LoVo (cell line): ENCODE measurements around the gene XRCC4.
A peak's percentile ranks its signal among the peaks of the same experiment; 100 is the strongest.
"Not testable (repeated sequence)": the region's sequence is repeated elsewhere in the genome, so short reads cannot be mapped to it uniquely, and the experiment has no call there.

Experiments
- DNase-seq: peaks from one replicate; pipeline ENCODE4 v3.0.0-alpha.2; 2016; ENCODE audit warnings: low spot score

XRCC4 gene

GRCh38 chr5:83353231-83353630, 275.9 kb downstream of the XRCC4 start:
- no peak for DNase-seq

- DNase-seq = no peak
Measured at GRCh38 chr5:83353774-83354173, 276.4 kb downstream of the XRCC4 start.

- no peak for DNase-seq
Measured at GRCh38 chr5:83354958-83355357, 277.6 kb downstream of the XRCC4 start.

- not testable (repeated sequence) for DNase-seq
Measured at GRCh38 chr5:83355482-83356014, 278.2 kb downstream of the XRCC4 start.

GRCh38 chr5:83357621-83358231, 280.4 kb downstream of the XRCC4 start:
- no peak for DNase-seq

- peak; percentile 13 for DNase-seq
Measured at GRCh38 chr5:83360573-83360972, 283.2 kb downstream of the XRCC4 start.

- no peak for DNase-seq
Measured at GRCh38 chr5:83362526-83362925, 285.2 kb downstream of the XRCC4 start.

- no peak for DNase-seq
Measured at GRCh38 chr5:83363111-83363885, 286.0 kb downstream of the XRCC4 start.

GRCh38 chr5:83363886-83364275, 286.5 kb downstream of the XRCC4 start:
- no peak for DNase-seq

- DNase-seq = no peak
Measured at GRCh38 chr5:83364312-83365299, 287.3 kb downstream of the XRCC4 start.

- no peak for DNase-seq
Measured at GRCh38 chr5:83368319-83368718, 291.0 kb downstream of the XRCC4 start.

GRCh38 chr5:83368835-83369234, 291.5 kb downstream of the XRCC4 start:
- no peak for DNase-seq

- no peak for DNase-seq
Measured at GRCh38 chr5:83370957-83371356, 293.6 kb downstream of the XRCC4 start.

- DNase-seq = no peak
Measured at GRCh38 chr5:83371726-83372125, 294.4 kb downstream of the XRCC4 start.

GRCh38 chr5:83374547-83374946, 297.2 kb downstream of the XRCC4 start:
- no peak for DNase-seq

GRCh38 chr5:83375049-83375745, 297.9 kb downstream of the XRCC4 start:
- DNase-seq = no peak

- no peak for DNase-seq
Measured at GRCh38 chr5:83376461-83376860, 299.1 kb downstream of the XRCC4 start.

GRCh38 chr5:83377131-83377865, 300.0 kb downstream of the XRCC4 start:
- DNase-seq = no peak

GRCh38 chr5:83378624-83379289, 301.4 kb downstream of the XRCC4 start:
- no peak for DNase-seq

GRCh38 chr5:83385812-83386211, 308.5 kb downstream of the XRCC4 start:
- DNase-seq = no peak
